GDM1 (cell line): ENCODE results near the gene SLC37A3.
"Not testable (repeated sequence)": the region's sequence is repeated elsewhere in the genome, so short reads cannot be mapped to it uniquely, and the experiment has no call there.

ENCODE experiments used
- DNase-seq: peaks from one replicate; lab custom pipeline; 2025; lab: John Stamatoyannopoulos, UW

Gene SLC37A3

DNA sequence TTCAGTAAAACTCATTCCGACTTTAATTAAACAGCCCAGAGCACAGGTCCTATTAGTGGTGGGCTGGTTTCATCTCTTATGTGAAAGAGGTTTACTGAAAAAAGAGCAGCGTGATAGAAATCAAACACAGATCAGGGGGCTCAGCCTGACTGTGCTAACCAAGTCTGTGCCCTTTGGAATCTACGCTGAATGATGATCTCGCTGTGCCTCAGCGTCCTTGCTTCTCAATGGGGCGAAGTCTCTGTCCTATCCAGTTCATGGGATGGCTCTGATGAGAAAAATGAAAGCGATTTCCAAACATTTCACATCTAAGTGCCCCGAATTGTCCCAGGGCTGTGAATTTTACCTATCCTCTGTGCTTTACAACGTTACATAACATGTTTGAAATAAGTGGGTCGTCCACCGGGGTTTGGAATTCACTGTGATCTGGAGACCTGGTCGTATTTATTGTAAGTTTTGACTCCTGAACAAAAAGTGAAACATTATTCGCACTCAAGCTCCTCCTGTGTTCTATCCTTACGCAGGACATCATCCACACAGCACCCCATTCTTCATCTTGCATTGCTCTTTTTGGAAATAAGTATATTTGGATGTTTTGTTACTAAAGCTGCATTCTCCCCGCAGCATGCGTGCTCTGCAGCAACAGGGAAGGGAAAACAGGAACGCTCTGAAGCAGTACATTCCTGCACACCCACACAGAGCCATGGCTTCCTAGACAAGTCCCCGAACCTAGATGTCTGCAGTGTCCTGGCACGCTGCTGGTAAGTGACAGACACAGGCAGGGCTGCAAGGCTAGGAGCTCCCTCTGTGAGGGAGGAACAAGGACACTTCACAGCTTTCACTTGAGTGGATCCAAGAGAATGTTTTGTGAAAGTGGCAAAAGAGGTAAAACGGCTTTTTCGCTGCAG is 83.5 kb downstream of the SLC37A3 start:
- no peak for DNase-seq

DNA sequence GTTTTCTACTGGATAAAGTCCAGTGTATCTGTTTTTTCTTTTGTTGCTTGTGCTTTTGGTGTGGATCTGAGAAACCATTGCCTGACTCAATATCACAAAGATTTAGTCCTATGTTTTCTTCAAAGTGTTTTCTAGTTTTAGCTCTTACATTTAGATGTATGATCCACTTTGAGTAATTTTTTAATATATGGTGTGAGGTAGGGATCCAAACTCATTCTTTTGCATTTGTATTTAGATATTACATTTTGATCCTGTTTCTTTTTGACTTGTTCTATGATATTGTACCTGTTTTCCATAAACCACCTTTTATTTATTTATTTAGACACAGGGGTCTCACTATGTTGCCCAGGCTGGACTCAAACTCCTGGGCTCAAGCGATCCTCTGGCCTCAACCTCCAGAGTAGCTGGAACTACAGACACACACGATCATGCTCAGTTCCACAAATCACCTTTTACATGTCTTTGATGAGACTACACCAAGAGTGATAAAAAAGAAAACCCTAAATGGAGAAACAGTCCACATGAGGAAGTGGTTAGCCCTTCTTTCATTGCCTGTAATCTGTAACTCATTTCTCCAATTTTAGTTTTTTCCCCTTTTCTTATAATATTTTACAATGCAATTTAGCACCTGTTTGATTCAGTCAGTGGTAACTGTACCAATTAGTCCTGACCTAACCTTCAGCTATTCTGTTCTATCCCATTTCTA is 86.0 kb downstream of the SLC37A3 start:
- no peak for DNase-seq

DNA sequence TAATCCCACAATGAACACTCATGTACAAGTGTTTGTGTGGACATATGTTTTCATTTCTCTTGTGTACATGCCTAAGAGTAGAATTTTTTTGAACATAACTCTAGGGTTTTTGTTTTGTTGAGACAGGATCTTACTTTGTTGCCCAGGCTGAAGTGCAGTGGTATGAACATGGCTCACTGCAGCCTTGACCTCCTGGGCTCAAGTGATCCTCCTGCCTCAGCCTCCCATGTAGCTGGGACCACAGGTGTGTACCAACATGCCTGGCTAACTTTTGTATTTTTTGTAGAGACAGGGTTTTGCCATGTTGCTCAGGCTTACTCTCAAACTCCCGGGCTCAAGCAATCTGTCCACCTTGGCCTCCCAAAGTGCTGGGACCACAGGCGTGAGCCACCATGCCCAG is 87.2 kb downstream of the SLC37A3 start:
- DNase-seq: not testable (repeated sequence)

DNA sequence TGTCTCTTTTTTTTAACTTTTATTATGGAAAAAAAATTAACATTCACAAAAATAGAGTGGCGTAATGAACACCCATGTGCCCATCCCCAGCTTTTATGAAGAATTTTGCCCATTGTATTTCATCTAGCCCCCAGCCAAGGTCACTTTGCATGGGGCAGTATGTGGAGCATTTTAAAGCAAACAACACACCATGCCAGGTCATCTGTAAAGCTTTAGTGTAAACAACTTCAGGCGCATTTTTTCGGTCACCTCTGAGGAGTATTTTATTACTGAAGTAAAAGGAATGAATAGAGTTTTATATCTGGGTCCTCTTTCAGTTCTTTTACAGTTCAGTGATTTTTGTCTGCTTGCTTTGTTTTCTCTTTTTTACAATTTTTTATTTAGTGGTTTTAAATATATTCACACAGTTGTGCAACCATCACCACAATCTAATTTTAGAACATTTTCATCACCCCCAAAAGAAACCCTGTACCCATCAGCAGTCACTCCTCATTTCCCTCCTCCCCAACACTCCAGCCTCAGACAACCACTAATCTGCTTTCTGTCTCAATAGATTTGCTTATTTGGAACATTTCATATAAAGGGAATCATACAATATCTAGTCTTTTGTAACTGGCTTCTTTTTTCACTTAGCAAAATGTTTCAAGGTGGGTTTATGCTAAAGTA is 87.9 kb downstream of the SLC37A3 start:
- no peak for DNase-seq

DNA sequence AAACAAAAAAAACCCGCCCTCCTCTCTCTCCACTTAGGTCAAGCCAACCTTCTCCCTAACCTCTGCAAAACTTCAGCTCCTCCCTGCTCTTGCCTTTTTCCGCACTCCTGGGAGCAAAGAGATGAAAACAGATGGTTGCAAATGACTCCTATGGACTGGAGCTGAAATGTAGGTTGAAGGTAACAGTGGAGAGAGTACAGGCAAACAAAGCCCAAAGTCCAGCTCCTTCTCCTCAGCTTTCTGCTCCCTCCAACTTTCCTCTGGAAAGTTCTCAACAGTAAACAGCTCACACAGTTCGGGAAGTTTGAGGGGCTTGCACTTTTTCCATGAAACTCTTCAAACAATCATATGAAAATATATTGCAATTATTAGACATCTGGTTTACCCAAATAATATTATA is 90.3 kb downstream of the SLC37A3 start:
- DNase-seq: no peak

DNA sequence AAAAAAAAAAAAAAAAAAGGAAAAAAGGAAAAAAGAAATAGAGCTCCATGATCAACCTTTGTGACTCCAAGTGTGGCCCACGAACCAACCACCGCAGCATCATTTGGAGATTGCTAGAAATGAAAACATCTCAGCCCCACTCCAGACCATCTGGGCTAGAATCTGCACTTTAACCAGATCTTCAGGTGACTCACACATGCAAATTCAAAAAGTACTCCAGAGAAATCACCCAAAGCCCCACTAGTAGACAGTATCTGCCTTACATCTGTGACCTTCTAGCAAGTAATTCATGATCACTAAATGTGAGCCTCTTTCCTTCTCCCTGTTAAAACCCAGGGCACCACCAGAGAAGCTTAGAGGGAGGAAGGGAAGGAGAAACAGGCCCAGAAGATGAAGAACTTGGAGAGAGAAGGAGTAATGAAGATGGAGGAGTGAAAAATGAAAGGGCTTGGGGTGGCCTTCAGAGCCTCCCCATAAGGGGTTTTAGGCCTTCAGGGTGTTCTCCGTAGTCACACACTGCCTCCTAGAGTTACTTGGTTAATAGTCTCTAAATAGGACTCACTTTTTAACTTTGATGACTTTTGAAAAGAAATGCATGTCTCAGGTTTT is 94.0 kb downstream of the SLC37A3 start:
- no peak for DNase-seq

DNA sequence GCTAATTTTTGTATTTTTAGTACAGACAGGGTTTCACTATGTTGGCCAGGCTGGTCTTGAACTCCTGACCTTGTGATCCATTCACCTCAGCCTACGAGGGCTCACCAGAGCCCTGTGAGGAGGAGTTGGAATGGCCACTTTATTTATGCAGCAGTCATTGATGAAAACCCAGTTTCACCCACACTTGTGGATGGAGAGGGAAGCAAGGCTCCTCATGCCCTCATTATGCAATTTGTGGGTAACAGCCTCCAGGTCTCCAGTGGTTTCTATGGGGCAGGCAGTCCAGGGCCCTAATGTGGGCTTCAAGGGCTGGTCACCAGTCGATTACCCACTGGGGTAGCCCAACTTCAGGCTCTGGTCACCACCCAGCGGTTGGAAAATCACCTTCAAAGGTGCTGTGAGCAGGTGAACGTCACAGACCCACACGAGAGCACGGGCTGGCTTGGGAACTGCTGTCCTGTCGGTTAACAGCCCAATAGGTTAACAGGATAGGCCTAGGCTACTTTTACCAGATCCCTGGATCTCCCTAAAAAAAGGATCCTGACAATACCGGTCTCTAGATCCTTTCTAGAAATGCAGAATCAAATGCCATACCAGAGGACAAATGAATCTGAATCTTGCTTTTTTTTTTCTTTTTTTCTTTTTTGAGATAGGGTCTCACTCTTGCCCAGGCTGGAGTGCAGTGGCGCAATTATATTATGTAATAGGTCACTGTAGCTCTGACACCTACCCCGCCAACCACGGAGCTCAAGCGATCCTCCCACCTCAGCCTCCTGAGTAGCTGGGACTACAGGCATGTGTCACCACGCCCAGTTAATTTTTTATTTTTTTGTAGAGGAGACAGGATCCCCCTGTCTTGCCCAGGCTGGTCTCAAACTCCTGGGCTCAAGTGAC is 97.8 kb downstream of the SLC37A3 start:
- no peak for DNase-seq

DNA sequence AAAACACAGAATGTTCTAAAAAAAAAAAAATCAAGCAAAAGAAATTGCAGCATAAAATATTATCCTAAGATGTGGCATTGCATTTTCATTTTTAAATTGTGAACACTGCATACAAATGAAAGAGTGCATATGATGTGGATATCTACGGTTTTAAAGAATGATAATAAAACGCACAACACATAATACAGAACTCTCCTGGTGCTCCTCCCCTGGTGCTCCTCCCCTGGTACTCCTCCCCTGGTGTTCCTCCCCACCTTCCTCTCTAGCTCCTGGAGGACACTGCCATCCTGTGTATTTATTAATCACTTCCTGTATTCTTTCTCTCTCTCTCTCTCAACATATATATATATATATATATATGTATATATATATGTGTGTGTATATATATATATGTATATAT is 100.1 kb downstream of the SLC37A3 start:
- DNase-seq: no peak

DNA sequence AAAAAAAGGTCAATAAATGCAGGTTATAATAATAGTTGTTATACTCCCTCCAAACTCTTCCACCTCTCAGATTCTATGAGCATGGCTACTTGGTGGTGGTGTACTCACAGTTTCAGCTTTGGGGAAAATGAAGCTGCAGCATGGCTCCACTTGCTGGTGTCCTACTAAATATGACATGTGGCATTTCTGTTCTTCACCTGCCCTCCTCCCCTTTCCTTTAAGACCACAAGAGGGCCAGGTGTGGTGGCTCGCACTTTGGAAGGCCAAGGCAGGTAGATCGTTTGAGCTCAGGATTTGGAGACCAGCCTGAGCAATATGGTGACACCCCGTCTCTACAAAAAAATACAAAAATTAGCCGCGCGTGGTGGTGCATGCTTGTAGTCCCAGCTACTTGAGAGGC is 101.1 kb downstream of the SLC37A3 start:
- no peak for DNase-seq

DNA sequence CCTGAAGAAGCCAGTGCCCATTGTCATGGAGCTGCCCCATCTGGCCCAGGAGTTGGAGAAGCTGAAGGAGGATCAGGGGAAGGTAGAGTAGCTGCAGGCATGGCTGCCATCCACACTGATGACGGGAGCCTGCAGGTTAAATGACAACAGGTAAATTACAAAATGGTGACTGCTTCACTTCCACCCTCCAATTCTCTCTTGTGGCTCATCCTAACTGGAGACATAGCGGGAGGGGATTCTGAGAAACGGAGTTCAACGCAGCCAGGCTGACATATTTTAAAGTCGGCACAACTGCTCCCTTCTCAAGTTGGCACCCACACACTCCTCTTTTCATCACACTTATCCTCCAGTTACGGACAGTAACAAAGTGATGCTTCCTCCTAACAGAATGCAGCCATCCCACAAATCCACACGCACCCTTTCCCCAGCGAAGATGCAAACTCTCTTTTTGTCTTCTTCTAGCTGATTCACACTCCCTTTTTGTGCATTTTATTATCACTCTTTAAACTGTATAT is 103.0 kb downstream of the SLC37A3 start:
- DNase-seq: no peak

DNA sequence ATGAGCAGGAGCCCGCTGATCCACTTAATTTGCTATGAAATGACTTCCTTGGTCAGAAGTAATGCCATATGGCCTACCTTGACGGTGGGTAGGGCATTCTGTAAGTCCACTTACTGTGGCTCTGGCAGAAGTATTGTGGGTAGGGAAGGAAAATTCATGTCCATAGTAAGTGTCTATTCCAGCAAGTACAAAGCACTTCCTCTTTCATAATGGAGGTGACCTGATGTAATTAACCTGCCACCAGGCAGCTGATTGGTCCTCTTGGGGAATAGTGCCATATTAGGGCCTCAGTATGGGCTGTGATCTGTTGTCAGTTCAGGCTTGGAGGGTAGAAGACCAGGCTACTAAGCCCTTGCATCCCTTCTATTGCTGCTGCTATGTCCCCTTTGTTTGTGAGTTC is 103.9 kb downstream of the SLC37A3 start:
- no peak for DNase-seq

DNA sequence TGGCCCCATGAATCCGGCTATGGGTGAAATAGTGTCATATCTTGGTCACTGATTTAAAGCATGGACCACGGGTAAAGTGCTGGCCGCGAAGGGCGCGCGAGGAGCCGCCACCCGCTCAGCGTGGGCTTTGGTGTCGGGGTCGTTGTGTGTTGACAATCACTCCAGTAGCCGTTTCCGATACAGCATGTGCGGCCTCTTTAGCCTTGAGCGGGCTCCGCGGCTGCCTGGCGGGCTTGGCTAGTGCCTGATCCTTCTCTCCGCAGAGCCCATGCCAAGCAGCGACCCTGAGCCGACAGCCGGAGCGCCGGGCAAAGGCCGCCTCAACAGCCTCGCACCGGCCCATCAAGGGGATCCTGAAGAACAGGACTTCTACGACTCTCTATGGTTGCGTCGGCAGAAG is 105.9 kb downstream of the SLC37A3 start:
- no peak for DNase-seq

DNA sequence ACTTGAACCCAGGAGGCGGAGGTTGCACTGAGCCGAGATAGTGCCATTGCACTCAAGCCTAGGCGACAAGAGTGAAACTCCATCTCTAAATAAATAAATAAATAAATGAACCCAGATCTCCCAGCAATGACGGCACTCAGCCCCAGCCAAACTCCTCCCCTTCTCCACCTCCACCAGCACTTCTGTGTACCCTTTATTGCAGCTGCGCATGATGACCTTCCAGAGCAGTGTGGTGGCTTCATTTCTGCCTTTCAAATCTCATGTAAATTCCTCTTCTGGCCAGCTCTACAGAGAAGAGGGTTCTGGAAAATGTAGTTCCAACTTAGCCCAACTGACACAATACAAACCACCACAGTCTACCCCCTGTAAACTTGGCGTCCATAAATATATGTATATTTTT is 108.5 kb downstream of the SLC37A3 start:
- no peak for DNase-seq

DNA sequence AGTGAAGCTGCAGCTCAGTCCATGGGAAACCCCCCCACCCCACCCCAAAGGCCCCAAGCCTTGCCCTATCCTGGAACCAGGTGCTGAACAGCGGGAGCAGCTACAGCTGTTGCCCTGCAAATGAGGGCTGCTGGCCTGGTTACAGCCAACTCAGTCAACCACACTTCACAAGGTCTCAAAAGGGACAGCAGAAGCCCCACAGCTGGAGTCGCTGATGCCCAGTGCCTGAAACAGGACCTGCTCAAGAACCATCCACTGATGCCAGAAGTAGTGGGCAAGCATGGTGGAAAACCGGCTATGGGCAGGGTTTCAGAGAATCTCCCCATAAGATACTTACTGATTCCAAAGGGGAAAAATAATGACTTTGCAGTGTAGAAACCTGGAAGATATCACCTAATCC is 110.3 kb downstream of the SLC37A3 start:
- no peak for DNase-seq

DNA sequence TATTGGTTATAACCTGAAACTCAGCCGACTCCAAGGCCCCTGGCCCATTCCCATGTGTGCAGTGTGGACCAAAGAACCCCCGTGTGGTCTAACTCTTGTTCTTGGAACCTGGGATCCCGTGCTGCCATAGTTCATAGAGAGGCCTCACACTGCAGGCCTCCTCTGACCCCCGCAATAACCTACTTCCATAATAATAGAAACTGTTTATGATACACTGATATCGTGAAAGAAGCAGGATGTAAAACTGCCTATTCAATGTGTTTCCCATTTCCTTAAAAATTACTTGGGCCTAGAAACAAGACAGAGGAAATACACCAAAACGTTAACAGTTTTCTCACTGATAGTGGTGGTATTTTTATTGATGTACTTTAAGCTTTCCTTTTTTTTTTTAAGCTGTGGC is 112.4 kb downstream of the SLC37A3 start:
- DNase-seq: no peak

DNA sequence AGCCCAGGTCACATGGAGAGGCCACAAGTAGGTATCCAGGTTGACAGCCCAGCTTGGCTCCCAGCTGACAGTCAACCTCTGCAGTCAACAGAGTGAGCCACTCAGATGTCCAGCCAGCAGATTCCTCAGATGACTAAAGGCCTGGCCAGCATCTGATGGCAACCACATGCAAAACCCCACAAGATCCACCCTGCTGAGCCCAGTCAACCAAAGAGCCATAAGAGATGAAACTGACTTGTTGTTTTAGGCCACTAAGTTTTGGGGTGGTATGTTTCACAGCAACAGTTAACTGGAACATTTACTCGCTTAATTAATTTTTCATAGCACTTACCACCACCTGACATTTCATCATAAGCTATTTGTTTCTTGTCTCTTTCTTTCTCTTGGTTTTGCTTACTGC is 114.3 kb downstream of the SLC37A3 start:
- no peak for DNase-seq
